Measurements from ENCODE around the gene P4HA2. TPM values are rescaled to one million over a fixed set of nuclear protein-coding genes. Genes with fewer than 3 reads are reported as not detected.

The P4HA2 gene
- polyA plus RNA-seq, 5 donors, result 24.6 to 42.9 (median 26.7) TPM

DNA sequence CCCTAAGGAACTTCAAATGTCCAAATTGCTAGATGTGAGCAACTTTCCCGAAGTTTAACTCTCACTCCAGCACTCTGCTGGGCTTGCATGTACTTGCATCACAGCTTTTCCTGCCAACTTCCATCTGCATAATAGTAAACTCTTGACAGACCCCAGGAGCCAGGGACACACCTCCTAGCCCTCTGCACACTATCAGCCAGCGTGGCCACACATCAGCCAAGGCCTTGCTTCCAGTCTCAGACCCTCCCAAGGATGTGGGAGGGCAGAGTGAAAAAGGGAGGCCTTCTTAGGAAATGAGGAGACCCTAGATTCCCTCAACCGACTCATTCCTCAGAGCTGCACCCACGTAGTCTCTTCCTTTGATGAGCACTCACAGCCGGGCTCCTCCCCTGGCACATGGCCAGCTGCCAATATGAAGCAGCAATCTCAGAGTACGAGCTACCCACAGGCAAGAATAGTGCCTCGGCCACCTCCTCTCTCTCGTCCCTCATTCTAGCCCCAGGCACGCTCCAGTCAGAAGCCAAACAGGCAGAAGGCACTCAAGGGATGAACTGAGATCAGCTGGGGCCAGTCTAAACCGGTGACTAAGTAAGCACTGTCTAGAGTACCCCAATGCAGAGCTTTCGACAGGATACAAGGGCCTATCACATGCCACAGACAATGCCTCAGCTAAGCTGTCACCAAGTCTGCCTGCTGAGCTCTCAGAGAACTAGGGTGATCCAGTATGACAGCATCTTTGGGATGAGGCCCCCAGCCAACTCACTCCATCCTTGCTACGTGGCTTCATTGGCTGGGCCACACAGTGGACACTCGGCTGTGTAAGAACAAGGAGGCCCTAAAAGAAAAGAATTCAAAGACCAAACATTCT, 2.3 kb downstream of the P4HA2 start:
- DNase-seq, result peak in 1 of 2 donors; percentile 56

DNA sequence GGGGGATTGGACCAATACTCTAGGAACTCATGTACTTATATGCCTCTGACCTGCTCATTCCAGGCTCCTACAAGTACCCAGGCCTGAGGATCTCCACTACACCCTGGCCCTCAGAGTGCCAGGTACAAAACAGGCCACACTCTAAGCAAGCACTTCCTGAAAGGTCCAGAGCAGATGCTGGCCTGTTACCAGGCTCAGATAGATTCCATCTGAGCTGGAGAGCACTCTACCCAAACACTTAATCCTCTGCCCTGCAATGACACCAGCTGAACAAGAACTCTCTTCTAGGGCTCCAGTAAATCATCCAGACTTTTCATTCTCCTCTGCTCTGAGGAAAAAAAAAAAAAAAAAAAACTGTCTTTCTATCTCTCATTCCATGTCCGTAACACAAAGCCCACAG, 2.9 kb downstream of the P4HA2 start:
- DNase-seq, result no peak

DNA sequence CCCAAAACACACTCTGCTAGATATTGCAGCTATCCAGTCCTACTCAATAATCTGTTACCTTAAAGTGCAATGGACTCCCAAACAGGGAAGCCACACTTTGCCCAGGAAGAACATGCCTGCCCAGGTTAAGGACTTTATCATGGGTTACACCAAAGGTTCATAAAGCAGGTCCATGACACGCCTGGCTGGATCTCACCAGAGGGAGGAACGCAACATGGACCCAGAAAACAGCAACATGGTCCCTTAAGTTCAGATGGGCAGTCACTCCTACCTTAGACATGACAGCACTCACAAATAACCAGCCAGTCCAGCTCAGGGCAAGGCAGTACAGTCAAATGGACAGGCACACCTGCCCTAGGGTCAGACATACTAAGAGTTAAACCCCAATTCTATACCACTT, 3.8 kb downstream of the P4HA2 start:
- no peak for DNase-seq

DNA sequence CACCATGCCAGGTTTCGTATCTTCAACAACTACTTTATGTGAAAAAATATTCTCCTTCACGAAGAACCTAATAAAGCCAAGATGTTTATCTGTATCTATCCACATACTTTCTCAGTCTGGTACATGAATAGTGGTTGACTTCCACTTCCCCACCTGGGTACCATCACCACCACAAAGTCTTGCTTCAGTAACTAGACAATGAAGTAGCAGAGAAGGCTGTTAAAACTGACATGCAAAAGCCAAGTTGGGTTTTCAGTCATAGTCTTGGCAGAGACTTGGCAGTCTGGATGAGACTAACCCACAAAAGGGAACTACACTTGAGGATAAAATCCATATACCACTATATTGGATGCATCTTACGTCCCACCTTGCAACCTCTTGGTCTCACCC, 5.0 kb downstream of the P4HA2 start:
- DNase-seq, result no peak

DNA sequence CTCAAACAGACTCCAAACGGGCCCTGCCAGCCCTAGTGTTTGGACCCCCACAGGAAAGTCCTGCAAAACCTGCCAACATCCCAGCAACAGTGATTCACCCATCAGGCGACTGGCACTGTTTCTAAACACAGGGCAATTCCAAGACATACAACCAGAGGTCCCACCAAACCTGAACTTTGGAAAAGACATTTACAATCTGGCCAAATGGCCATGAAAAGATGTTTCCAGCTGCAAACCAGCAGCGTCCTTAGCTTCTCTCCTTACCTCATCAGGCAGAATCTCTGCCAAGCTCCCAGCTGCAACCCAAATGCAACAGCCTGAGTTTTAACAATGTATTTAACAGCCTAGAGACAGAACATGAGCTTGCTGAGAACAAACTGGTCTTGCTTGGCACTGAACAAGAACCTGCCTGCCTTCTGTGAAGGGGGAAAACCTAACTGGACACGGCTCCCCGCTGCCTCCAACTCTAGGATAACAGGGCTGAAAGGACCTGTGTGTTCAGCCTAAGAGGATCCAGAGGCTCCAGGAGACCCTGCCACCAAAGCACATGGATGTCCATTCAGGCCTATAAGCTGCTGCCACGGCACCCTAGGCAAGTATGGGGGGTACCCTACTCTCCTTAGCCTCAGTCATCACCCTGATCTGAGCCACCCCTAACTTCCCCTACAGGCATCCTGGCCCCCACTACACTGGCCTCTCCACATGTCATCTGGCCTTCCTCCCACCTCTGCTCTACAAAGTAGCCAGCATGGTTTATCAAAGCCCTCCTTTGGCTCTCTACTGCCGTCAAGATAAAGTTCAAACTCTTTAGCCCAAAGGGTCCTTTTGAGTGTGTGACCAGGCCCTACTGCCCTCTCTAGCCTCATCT, 5.6 kb downstream of the P4HA2 start:
- DNase-seq, result peak; percentile 81 to 87

DNA sequence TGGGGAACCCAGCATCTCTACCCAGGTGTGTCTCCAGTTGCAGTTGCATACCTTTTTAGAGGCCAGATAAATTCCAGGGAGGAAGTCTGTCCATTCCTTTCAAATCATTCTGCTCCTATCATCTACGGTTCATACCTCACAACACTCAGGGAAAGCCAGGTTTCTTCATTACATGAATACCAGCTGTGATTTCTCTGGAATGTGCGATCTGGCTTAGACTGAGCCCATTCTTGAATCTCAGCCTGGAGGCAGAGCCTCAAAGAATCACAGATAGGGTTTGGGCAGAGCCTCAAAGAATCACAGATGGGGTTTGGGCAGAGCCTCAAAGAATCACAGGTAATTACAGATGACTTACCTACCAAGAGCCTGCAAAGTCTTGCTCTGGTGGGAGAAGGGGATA, 7.2 kb downstream of the P4HA2 start:
- DNase-seq, result no peak

DNA sequence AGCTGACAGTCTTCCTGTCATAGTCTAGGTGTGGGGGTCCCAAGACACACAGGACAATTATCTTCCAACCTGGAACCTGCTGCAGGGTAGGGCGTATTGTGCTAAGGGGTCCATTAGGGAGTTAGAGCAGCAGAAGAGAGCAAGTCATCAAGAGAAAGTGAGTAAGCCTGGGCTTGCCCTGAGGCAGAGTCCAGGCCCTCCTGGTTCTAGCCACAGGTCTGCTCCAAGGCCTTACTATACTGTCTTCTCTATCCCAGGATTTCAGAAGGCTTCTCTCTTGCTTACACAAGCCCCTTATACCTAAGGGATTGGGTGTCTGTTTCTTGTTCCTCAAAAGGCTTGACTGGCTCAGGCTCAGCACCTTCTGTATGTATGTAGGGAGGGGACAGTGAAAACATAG, 7.7 kb downstream of the P4HA2 start:
- no peak for DNase-seq

DNA sequence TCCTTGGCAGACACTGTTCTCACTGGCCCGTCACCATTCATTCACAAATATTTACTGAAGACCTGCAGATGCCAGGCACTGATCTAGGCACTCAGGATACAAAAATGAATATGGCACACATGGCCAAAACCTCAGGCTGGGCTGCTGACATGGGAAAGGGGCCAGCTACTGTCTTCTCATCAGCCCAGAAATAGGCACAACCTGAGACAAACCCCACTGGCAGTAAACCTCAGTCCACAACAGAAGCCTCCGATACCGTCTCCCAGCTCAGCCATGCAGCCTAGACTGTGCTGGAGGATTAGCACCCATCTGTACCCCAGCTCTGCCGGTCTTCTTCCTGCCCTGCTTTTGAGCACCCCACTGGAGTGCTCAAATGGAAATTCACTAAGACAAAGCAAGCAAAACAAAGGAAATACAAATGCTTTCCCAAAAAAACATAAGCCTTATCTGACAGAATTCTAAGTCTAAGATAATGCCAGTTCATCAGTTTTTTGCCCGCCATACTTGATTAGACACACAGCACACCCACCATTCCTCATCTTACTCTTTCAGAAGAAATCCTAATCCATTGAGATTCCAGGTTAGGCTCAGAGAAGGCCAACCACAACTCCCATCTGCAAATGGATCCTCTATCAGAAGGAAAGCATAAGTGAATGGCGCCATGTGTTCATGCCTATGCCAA, 8.2 kb downstream of the P4HA2 start:
- DNase-seq, result no peak

DNA sequence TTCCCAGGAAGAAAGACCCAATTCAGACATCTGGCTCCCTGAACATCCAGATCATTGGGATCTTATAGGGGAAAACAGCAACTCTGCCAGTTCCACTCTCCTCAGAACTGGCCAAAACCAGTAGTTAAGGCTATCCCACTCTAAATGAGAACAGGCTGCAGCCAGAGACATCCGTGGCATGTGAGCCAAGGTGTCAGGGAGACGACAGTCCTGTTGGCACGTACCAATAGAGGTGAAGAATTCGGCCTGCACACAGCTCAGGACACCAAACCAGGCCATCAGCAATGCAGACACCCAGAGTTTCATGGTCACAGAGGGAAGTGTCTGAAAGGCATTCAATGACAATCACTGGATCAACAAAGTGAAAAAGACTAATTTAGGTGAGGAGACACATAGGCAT, 9.3 kb downstream of the P4HA2 start:
- no peak for DNase-seq

DNA sequence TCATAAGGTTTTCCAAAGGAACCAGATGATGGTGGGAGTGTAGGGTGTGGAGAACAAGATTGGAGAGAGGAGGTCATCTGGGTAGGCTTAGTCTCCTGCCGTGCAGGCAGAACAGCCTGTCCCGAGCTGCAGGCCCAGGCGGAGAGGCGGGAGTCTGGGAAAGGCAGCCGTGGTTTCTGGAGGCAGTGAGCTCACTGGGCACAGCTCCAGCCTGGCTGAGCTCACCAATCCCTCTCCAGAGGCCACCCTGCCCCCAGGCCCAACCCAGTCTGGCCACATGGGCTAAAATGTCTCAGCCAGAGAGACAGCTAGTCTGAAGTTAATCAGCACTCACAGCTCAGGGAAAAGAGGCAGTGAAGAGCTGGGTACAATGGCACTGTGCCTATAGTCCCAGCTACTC, 12.3 kb downstream of the P4HA2 start:
- DNase-seq, result peak in 1 of 2 donors; percentile 46

DNA sequence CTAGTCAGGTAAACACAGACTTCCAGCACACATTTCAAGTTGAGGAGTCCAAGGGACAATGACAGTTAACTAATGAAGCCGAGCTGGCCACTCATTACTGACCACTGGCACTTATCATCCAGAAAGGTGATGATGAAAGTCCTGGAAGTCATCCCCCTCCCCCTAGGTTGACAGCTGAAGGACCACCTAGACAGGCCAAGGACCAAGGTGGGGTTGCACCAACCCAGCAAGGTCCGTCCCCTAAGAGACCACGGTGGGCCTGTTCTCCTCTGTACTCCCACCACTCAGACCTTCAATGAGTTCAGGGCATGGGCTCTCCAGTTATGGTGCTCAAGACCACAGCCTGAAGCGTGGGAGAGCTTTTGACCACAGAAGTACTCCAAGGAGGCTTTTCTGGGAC, 13.2 kb downstream of the P4HA2 start:
- no peak for DNase-seq

DNA sequence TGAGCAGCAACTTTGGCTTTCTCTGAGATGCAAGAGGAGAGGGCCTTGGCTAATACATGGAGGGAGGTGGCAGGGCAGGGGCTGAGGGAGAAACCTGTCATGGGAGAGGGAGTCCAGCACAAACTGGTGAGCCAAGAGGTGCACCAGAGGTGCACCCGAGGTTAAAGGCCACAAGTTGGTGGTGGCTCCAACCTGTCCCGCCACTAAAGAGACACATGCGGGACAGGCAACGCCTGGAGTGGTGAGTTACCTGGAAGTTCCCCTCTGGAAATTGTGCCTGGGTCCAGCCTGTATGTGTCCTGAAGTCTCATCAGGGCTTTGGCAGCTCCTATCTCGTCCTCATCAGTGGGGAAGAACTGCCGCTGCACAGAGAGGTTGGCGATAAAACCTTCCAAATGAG, 14.0 kb downstream of the P4HA2 start:
- DNase-seq, result no peak

DNA sequence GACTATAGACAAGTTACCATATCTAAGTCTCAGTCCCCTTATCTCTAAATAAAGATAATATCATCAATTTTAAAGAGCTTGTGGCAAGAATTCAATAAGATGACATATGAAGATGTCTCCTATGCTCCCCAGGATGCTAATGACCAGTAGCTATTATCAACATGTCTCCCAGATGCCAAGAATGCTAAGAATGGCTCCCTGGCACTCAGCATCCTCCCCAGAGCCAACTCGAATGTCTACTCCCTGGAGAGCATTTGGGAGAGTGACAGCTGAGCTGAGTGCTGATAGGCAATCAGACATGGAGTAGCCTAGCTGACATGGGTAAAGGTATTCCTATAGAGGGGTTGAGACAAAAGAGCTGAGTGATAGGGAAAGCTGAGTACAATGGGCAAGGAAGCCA, 15.9 kb downstream of the P4HA2 start:
- DNase-seq, result no peak

DNA sequence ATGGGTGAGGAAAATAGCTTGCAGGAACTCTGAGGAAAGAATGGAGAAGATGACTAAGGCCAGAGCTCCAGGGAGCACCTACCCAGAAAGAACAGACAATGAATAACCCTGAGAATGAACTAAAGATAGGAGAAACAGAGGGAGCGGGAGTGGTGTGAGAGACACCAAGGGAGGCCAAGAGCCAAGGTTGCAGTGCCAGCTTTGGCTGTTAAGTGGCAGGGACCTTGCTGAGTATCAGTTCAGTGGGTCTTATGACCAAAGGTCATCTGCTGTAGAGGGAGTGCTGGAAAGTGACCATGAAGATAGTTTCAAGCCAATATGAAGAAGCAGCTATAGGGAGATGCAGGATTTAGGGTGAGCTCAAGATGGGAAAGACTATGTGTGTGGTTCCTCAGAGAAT, 16.7 kb downstream of the P4HA2 start:
- no peak for DNase-seq

DNA sequence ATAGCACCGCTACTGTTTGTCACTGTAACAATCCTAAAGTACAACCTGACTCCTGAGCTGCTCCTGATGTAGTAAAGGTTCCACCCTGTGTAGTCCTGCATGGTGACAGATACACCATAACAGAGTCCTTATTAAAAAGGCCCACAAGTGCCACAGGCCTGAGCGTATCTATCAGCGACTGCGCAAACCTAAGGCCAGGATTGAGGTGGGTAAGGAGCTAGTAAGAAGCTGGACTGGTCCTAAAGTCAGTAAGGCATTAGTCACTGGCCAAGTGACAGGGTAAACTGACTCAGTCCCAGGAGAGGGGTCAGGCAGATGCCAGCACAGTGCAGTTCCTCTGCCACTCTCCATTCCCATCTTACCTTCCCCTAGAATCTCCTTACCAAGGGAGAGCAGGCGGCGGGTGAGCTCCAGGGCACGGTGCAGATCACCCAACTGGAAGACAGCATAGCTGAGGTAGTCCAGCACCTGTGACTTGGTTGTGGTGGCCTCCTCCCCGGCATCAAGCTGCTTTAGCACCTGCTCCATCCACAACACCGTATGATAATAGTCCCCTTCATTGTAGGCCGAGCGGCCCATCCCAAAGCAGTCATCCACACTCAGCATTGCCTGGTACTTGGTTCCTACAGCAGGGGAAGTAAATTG, 17.6 kb downstream of the P4HA2 start:
- DNase-seq, result no peak

DNA sequence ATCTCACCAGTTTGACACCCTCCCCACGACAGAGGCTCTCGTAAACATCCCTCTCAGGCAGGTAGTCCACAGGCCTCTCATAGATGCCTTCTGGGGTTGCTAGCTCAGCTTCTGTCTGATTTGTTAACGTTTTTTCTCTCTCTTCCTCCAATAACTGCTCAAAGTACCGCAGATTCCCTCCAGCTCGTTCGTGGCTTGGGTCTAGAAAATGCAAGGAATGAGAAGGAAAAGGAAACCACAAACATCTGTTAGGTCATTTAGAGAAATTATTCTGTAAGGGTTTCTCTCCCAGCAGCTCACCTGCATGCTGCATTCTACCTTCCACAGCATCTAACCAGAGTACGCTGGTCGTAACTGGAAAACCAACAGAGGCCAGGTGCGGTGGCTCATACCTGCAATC, 18.5 kb downstream of the P4HA2 start:
- DNase-seq, result no peak

DNA sequence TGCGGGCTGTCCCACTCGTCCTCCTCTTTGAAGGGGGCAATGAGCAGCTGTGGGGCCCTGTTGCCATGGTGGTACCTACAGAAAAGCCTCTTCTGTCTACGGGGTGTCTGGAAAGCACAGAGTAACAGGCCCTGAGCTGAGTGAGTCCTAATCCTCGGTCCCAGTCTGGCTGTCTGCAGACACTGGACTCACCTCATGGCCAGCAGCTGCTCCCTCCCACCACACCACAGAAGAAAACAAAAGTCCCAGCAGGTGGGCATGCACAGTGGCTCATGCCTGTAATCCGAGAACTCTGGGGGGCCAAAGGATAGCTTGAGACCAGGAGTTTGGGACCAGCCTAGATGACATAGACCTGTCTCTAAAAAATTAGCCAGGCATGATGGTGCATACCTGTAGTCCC, 19.9 kb downstream of the P4HA2 start:
- DNase-seq, result no peak

DNA sequence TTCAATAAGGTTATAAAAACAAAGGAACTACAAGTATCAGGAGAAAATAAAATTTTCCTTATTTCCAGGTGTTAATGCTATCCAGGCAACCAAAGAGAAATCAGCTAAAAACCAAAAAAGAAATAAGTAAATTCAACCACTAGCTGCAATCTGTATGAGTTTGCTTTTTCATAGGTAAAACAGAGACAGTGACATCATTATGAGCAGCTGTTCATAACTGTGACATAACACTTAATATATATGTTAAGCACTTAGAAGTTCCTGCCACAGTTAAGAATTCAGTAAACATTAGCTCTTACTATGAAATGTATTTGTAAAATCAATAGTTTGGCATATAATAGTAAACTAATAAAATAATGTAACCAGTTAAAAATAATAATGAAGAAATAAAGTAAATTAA, 20.9 kb downstream of the P4HA2 start:
- no peak for DNase-seq

DNA sequence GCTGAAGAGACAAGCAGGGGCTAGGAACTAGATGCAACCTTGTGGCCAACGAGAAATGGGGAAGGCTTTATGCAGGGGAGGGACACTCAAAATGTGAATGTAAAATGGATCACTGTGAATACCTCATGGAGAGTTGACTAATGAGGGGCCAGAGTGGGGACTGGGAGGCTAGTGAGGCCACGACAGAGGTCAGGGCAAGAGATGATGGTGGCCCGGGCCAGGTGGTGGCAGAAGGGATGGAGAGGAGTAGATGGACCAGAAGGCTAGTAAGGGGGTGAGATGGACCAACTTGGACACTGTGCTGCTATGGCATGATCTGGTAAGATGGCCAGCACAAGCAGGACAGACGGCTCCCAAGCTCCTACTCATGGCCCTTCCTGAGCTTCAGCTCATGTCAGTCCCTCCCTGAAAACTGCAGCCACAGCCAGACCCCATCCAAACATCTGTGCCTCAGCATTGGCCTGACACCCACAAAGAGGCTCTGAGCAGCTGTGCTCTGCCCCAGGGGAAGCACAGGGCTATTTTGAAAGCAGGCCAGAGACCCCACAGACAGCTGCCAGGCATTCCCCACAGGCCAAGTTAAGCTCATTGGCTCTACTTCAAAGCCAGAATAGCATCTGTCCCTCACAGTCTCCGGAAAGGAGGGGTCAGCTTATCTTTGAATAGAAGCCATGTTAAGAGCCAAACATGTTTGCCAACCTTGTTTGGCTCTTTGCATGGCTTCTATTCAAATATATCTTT, 22.1 kb downstream of the P4HA2 start:
- peak; percentile 75 to 76 for DNase-seq

DNA sequence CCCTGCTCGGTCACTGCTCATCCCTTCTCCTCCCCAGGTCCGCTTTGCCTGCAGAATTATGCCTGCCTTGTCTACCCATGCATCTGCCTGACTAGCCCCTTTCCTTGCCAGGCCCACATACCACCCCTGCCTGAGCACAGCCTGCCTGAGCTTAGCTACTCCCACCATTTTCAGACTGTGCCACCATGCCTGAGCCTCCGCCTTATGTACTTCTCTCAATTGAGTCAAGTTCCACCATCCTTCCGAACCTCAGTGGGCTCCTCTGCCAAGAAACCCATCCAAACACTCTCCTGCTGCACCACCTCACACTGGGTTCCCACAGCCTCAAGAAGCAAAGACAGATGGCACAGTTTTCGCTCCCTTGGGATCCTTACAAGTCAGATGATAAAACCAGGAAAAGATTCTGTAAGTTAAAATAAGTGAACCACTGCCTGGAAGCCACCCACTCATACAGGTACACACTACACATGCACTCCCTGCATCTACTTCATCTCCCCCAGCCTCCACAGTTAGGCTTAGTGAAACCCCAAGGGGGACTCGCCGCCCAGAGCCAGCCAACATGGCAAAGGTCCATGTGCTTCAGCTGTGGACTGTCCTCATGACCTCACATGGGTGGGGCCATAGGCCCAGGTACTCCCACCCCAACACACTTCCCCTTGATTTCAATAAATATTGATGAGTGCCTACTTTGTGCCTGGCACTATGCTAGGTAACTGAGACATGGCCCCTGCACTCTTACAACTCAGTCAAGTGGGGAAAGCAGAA, 23.1 kb downstream of the P4HA2 start:
- DNase-seq, result no peak
